GM18519 (cell line): Measurements from ENCODE around the gene BCAS1.
A peak's percentile ranks its signal among the peaks of the same experiment; 100 is the strongest.

Experiments used
- ATAC-seq: cut with Tn5 transposase; IDR thresholded peaks from one replicate; pipeline ENCODE4 v1.9.1; 2021; ENCODE audit warnings: mild to moderate bottlenecking, moderate library complexity; ENCODE audit not compliant: unreplicated experiment, low FRiP score

Gene BCAS1

DNA sequence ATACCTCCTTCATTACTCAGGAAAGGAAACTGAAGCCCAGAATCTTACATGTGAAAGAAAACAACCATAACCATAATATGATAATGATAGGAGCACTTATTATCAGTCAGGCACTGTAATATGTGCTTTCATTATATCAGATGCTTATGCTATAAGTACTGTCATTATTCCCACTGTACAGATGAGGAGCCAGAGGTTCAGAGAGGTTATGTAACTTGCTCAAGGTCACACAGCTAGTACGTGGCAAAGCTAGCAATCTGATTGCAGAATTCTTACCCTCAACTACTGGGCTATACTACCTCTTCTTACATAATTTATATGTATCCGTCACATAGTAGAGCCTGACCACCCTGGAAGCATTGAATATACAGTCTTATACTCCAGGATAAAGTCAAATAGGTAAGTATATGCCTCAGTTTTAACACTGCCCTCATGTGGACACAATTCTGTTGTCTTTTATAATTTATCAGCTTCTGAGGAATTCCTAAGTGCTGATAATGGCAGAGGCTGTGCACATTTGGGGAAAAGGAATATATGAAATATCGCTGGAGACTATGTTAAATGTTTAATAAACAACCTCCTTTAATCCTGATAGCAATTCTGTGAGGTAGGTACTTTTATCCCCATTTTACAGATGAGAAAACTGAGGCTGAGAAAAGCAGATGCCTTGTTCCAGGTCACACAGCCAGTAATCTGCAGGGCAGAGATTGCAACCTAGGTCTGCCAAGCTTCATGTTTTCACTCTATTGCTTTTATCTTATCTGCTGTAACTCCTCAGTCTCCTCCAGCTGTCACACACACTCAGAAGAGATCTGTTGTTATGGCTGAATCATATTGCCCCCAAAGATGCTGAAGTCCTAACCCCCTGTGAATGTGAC lies 13.4 kb downstream of the BCAS1 start:
- ATAC-seq = no peak

DNA sequence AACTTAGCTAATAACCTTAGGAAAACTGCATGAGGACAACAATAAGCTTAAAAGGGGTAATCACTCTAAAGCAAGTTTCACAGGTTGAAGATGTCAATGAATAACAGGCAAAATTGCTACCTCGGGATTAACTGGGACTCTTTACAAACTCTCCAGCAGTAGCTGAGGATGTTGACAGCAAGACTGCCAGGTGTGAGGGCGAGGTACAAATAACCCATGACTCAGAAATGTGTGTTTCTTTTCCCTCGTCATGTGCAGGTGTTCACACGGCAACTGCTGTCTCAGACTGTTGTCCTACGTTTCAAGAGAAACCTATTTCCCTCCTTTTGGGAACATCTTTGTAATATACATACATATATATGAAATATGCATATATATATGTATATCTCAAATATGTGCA lies 15.9 kb downstream of the BCAS1 start:
- ATAC-seq = no peak

DNA sequence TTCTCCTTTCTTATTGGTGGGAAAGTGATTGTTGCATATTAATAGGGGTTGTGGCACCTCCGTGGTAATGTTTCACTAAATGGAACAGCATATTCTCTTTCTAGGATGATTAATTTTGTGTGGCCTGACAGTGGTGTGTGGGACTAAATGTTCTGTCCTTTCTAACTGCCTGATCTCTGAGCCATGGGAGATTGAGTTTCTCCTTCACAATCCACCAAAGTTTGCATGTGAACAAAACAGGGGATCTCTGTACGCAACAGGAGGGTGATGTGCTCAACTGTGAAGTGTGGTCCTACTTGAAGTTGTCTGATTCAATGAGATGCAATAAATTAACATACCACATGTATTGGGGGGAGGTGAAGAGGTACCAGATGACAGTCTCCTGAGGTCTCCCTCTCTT lies 19.3 kb downstream of the BCAS1 start:
- no peak for ATAC-seq

DNA sequence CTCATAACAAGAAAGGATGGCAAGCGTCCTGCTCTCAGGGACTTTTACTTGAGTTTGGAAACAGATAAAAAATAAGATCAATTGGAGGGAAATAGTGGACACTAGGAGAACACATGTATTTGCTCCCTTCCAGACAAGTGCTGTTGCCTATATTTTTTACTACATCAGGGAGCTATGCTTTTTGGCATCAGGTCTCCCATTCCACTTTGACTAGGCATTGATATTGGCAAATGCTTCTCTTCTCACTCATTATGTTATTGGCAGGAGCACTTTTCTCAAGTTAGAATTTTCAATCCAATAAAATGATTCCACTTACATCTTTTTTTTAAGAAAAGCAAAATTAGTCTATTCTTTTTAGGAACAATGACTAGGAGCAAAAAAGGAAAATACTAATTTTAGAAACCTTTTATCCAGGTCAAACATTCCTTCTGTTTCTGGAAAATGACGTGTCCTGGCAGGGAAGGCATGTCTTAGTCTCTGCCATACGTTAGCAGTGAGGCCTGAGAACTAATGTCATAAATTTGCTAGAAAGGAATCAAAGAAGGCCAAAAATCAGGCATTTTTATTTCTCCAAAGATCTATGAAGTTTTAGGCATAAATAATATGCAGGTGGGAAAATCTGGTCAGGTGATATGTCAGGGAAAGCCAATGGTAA lies 21.4 kb downstream of the BCAS1 start:
- no peak for ATAC-seq

DNA sequence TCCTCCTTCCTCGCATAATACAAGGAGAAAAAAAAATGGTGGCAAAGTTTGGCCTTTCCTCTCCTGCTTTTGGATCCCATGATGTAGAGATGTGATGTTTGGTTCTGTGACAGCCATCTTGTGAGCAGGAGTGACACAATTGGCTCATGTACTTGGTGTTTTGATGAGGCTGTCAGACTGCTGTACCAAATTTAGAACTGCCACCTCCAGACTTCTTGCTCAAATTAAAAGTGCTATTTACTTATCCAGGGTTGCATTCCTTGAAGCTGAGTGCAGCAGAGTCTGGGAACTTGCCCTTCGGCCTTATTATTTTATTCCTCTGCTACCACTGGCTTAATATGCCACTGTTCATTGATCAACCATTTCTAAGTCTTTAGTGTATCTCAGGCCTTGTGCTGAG lies 21.9 kb downstream of the BCAS1 start:
- no peak for ATAC-seq

DNA sequence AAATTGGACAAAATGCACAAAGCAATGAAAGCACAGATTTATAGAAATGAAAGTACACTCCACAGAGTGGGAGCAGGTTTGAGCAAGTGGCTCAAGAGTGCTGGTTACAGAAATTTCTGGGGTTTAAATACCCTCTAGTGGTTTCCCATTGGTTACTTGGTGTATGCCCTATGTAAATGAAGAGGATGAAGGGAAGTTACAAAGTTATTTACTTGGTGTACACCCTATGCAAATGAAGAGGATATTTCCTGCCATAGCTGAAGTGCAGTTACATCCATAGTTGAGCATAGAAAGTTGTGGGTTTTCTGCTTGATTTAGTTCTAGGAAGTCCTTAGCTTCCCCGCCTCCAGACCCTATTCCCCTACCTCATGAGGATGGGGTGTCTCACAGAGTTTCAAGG lies 22.7 kb downstream of the BCAS1 start:
- ATAC-seq = no peak

DNA sequence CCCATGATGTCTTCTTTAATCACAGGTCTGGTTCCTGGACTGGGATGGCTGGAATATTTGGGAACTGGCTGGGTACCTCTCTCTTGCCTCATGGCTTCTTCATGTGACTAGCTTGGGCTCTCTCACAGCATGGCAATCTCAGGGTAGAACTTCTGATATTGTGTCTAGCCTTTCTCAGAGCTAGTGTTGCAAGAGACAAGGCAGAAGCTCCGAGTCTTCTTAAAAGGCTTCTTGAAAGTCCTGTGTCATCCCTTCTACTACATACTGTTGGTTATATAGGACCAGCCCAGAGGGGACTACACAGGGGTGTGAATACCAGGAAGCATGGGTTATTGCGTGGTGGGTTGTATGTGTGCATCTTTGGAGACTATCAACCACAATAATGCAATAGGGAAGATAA lies 23.3 kb downstream of the BCAS1 start:
- no peak for ATAC-seq

DNA sequence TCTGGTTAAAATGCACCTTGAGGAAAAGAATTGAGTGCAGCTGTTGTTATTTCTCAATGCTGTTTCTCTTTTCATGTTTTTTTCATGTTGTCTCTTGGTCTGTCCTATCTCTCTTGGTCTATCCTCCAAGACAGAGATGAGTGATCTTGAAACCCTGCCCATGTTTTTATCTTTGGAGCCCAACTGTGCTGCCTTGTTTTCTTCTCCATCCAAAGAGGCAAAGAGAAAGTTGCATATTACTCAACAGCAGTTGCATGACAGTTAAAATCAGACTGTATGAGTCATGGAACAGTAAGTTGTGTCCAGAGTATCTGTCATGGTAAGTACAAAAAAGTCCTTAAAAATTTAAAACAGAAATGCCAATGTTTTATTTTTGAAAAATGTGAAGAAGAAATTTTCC lies 26.2 kb downstream of the BCAS1 start:
- peak; percentile 68 for ATAC-seq

DNA sequence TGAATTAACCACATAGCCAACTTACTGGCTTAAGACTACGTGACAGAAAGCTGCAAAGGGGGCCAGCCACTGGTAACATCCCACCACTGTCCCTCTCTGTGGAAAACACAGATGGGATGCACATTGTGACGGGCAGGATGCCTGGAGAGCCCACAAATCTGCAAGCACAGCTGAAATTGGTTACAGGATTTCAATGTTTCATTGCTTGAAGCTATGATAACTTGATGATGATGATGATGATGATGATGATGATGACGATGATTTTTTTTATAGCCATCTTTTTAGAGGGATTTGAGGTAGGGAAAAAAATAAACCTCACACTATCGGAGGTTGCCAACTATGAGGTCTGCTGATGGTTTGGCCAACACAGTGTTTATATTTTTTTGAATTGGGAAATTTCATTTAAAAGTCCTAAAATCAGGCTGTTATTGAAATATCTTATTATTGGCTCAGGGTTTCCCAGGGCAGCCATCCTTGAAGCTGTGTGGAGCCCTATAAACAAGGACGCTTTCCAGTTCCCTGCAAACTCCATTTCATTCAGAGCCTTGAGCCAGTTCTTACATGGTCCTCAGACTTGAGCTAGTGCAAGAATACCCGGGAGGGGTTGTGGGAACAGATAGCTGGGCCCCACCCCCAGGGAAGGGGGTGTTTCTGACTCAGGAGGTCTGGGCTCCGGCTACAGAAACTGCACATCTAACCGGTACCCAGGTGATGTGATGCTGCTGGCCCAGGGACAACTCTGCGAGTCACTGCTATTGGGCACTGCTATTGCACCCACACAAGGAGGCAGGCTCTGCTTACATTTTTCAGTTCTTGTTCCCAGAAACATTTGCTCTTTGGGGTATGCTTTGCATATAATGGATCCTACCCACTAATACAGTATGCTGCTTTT lies 27.1 kb downstream of the BCAS1 start:
- ATAC-seq = peak; percentile 19

DNA sequence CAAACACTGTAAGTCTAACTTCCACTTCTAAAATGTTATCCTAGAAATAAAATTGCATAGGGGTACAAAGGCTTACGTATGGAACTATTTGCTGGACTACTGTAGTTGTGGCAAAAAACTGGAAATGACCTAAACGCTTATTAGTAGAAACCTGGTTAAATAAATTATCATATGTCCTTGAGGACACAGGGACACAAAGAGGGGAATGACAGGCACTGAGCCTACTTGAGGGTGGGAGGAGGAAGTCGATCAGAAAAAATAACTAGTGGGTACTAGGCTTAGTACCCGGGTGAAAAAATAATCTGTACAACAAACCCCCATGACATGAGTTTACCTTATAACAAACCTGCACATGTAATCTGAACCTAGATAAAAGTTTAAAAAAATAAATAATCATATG lies 28.4 kb downstream of the BCAS1 start:
- no peak for ATAC-seq

DNA sequence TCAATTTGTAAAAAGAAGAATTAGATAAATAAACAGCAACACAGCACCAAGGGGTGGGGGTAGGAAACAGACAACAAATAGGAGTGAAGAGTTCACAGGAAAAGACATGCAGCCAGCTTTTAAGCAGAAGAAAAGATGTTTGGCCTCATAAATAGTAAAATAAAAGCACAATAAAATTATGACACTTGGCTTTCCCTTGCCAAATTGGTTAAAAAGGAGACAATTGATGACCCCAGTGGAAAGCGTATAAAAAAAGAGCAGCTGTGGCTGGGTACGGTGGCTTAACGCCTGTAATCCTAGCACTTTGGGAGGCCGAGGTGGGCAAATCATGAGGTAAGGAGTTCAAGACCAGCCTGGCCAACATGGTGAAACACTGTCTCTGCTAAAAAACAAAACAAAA lies 29.1 kb downstream of the BCAS1 start:
- ATAC-seq = no peak

DNA sequence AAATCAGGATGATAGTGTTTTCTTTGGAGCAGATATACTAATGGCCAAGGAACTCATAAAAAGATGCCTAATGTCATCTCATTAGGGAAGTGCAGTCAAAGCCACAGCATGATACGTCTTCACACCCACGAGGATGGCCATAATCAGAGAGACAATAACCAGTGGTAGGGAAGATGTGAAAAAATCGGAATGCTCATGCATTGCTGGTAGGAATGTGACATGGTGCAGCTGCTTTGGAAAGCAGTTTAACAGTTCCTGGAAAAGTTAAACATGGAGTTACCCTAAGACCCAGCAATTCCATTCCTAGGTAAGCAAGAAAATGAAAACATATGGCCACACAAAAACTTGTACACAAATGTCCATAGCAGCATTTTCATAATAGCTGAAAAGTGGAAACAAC lies 29.9 kb downstream of the BCAS1 start:
- ATAC-seq = no peak

DNA sequence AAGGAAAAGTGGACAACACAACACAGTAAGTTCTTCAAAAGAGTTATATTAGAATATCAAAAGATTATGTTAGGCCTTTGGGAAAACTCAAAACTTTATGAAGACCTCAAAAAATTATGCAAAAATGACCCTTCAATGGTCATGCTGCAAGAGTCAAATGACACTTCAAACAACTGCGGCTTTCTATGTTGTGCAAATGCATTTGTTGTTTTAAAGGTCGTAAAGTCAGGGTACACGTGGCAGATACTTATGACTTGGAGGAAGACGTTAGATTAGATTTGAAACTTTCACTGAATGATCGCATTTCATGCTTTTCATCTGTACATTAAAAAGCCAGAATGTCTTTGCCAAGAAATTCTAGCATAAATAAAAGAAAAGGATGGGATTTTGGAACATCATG lies 31.4 kb downstream of the BCAS1 start:
- ATAC-seq = no peak

DNA sequence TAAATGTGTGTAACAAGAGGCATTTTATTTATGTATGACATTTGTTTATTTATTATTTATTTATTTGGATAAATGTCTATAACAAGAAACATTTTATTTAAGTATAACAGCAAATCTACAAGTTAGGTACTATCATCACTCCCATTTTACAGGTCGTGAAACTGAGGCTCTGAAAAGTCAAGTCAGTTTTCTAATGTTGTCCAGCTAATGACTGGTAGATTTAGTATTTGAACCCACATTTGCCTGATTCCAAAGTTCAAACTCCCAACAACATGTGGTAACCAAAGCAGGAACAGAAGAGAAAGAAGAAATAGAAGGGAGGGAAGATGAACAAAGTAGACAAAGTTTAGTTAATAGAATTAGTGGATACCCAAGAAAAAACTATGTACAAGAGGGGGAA lies 32.9 kb downstream of the BCAS1 start:
- ATAC-seq = no peak

DNA sequence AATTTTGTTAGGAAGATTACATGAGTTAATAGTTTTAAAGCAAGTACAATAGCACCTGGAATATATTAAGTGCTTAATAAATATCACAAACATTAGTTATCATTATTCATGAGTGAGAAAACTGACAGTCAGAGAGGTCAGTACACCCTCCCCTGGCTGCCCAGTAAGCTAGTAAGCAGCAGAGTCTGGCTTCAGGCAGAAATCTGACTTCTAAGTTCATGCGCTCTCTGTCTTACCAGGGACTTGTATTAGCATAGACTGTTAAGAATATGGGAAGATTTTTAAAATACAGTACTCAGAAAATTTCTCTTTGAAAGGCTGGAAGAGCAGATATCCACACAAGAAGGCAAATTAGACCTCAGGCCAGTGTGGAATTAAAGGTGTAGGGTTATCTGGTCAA lies 40.8 kb downstream of the BCAS1 start:
- no peak for ATAC-seq

DNA sequence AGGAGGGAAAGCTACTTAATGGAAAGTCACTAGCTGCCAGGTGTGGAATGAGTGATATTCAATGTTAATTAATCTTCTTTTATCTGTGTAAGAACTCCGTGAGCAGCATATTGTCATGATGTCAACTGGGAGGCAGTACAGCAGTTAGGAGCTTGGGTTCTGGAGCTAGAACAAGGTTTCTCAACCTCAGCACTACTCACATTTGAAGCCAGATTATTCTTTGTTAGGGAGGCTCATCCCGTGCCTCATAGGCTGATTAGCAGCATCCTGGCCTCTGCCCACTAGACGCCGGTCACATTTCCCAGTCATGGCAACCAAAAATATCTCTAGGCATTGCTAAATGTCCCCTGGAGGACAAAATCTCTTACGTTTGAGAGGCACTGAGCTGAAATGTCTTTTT lies 41.2 kb downstream of the BCAS1 start:
- no peak for ATAC-seq

DNA sequence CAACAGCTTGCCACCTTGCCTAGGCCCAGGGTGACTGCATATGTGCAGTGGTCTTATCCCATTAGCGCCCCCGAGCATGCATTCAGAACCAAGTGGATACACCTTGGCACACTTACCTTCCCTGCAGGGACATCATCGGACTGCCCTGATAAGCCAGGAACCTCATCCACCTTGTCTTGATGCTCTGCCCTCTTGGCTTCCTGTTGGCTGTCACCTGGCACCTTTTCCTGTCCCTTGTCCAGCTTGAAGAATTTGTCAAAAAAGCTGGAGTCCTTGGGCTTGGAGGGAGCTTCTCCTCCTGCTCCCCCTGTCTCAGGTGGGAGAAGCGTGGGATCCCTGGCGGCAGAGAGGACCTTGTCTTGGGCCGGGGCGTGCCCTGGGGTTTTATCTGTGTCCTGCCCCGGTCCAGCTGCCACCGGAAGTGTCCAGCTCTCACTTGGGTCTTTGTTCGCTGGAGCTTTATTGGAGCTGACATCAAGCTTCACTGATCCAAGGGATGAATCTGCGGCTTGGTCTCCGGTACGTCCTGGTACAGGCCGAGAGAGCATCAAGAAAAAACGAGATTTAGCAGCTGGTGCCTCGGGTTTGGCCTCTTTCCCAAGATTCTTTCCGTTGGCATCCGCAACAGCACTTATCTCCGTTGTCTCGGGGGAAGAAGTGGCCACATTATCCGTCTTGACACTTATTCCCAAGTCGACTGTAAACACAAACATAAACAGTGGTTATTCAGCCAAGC lies 42.0 kb downstream of the BCAS1 start:
- no peak for ATAC-seq

DNA sequence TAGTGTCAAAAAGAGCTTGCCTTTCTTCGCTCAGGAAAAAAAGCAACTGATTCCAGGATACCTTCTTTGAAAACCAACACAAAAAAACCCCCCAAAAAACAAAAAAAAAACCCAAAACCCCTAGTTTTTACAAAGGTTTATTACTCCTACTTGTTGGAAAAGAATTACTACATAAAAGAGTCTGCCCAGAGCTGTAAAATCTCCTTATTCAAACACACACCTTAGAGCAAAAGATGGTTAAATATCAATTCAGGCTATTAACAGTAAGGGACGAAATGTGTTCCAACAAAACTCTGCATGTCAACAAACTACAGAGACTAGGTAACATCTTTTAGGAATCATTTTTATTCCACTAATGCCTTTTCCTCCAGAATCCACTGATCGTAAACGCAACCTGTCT lies 42.7 kb downstream of the BCAS1 start:
- no peak for ATAC-seq

DNA sequence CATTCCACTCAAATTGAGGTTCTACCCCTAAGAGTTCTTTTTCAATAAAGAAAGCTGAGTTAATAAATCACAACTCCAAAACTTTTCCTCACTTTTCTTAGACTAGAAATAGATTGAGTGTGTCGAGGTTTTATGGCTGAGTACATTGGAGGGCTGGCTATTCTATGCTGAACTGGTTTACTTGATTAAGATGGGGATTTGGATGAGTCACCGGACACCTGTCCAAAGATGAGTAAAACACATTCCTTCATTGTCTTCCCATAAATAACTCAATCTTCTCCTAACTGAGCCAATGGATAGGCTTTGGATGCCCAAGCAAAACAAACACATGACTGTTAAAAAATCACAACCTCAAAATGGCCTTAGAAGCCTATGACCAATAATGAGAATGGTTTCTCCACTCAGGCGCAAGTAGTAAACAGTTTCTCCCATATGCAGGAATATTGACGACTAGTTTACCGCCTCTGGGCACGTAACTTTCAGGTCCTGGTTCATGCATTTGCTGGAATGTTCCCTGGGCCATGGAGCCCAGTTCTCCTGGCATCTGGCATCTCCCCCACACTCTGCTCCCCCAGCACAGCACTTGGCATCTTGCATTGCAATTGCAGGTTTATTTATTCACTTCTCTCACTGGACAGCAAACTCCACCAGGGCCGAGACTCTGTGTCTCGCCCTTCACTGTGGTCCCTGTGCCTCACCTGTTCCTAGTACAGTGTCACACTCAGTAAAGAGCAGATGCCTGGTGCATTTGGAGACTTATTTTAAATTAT lies 43.9 kb downstream of the BCAS1 start:
- no peak for ATAC-seq

DNA sequence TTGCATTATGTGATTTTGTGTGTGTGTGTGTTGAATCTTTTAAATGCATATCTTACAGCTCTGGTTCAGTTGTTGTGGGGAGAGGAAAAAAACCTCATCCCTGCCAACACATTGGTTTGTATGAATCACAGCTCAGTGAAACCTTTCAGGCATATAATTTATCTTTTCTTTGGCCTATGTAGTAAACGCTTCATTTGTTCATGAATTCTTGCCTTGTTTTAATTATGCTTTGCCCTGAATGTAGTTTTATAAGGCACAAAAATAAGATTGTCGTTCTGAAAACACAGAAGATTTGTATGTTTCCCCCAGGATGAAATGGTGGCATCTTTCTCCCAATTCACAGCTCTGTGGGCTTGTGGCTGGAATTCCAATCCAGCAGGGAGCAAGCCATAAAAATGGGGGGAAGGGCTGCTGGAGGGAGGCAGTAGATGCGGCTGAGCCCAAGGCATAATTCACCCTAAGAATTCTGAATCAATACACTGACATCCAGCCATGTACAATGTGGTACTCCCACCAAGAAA lies 45.1 kb downstream of the BCAS1 start:
- no peak for ATAC-seq
